ENCODE data around the gene FCRL3.

DNA sequence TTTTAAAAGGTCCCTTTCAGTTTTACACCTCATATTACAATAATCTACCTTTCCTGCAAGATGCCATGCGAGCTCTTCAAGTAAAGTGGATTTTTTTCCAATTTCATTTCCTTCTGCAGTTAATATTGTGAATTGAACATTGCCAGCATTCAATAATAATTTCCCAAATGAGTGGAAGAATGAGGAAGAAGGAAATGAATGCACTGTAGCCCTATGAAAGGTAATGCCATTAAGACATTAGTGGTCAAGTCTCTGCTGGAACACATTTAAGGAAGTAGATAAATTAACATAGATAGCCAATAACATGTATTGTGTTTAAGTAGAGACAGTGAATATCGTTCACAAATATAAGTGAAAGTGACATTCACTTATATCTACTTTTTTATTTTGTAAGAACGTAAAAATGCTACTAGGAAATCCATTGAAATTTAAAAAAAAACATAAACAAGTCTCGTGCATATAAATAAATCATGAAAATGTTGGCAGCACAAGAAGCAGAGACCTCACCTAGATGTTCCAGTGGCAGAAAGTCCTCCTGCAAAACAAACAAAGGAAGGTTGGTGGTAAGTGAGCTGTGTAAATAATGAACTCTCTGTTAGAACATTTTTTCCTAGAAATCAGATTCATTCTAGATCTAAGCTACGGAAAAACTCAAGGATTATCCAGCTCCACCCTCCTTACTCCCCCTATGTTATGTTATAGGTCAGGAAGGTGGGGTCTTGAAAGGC, 17.7 kb downstream of the FCRL3 start:
- no peak for TF ChIP-seq CTCF (IDR thresholded peaks at IDR 0.05; ENCODE audit: poor library complexity)
- no peak for TF ChIP-seq EZH2 (IDR thresholded peaks at IDR 0.05; ENCODE audit: borderline replicate concordance)
- no peak for TF ChIP-seq EZH2phosphoT487 (IDR thresholded peaks at IDR 0.05; ENCODE audit: low read depth, severe bottlenecking, unreplicated experiment)
